Measurements from ENCODE around the gene GOLPH3L. TPM values are rescaled to one million over a fixed set of nuclear protein-coding genes. Genes with fewer than 3 reads are reported as not detected.
"Not testable (repeated sequence)": the region's sequence is repeated elsewhere in the genome, so short reads cannot be mapped to it uniquely, and the experiment has no call there.

Gene GOLPH3L
- total and polyA plus RNA-seq, 10 of the 15 experiments (the other 5 are each of a cell fraction or from before 2014, with no cell fraction given): 7.7 to 29.9 (median 19.2) TPM

GRCh38 chr1:150606463-150607142 lies 90.4 kb downstream of the GOLPH3L start (continued):
- TF ChIP-seq NBN (IDR thresholded peaks at IDR 0.05) (no peak), ZNF384 (IDR thresholded peaks at IDR 0.05; ENCODE audit: borderline replicate concordance, low read depth, low read length) (no peak), BACH1 (IDR thresholded peaks at IDR 0.05; ENCODE audit: borderline replicate concordance) (no peak), YBX1 (IDR thresholded peaks at IDR 0.05) (no peak), POLR2A (IDR thresholded peaks at IDR 0.05; ENCODE audit: low read depth, low read length) (no peak), RBBP5 (conservative IDR thresholded peaks at IDR 0.05) (no peak), ZBED1 (IDR thresholded peaks at IDR 0.05; ENCODE audit: borderline replicate concordance) (no peak), SUZ12 (IDR thresholded peaks at IDR 0.05; ENCODE audit: unreplicated experiment) (no peak), MEF2A (IDR thresholded peaks at IDR 0.05; ENCODE audit: insufficient read depth, low read depth, low read length) (no peak), NR2C2 (IDR thresholded peaks at IDR 0.05; ENCODE audit: borderline replicate concordance, control insufficient read depth, insufficient read length, low read depth) (no peak)

- ChIA-PET SMC1A (ENCODE audit: uncharacterized antibody, unreplicated experiment) (interaction anchor here (0.6 kb wide), 1 partner anchor 77 kb away, joined by 5 read pairs; no protein-coding TSS in a partner anchor), POLR2A (interaction anchor here (1.0 to 2.2 kb wide), 2 partner anchors 12 to 26 kb away, joined by 4 to 7 read pairs; partner anchors contain the start of gene MCL1)
- H3K4me3 ChIP-seq; H3K9me3 ChIP-seq (replicated peaks; ENCODE audit: control insufficient read depth, insufficient read depth, low read length); H3K27ac ChIP-seq (ENCODE audit: control insufficient read depth, insufficient read depth); H3K27me3 ChIP-seq (replicated peaks in 1 of 2; ENCODE audit: control insufficient read depth in 2 of 2, insufficient read depth in 2 of 2, low read length in 1 of 2); H4K20me1 ChIP-seq (ENCODE audit: control insufficient read depth, insufficient read depth); intact Hi-C loops (cut with micrococcal nuclease; ENCODE audit: unreplicated experiment); H3K9ac ChIP-seq (ENCODE audit: control insufficient read depth, insufficient read depth, low read length); in situ Hi-C loops (cut with MboI); ATAC-seq; H3K4me2 ChIP-seq (ENCODE audit: control insufficient read depth, insufficient read depth); DNase-seq (ENCODE audit: low read depth, low spot score); H3K36me3 ChIP-seq (ENCODE audit: control insufficient read depth in 2 of 2, insufficient read depth in 2 of 2, low read length in 1 of 2); BruUV-seq (replicated peaks); H3K4me1 ChIP-seq (ENCODE audit: control insufficient read depth, insufficient read depth, low read length); H2AFZ ChIP-seq (ENCODE audit: control insufficient read depth, low read depth, low read length); RAD21 ChIA-PET (ENCODE audit: unreplicated experiment); CTCF ChIA-PET; H3K79me2 ChIP-seq (ENCODE audit: control insufficient read depth, insufficient read depth, low read length); FAIRE-seq: not testable (repeated sequence)
- 88% methylated on average over 3 of the region's 3 CpGs for WGBS (ENCODE audit: insufficient coverage, insufficient replicate concordance, low lambda C conversion rate, missing lambda C conversion rate)
These were observed 91.6 kb downstream of the GOLPH3L start for GRCh38 chr1:150605451-150605731.
